Right kidney (tissue), 1 donor: ENCODE results near the gene GYS1.

Source experiments
- DNase-seq: peaks from one replicate; pipeline ENCODE4 v3.0.0-alpha.2; 2016

Gene GYS1

DNA sequence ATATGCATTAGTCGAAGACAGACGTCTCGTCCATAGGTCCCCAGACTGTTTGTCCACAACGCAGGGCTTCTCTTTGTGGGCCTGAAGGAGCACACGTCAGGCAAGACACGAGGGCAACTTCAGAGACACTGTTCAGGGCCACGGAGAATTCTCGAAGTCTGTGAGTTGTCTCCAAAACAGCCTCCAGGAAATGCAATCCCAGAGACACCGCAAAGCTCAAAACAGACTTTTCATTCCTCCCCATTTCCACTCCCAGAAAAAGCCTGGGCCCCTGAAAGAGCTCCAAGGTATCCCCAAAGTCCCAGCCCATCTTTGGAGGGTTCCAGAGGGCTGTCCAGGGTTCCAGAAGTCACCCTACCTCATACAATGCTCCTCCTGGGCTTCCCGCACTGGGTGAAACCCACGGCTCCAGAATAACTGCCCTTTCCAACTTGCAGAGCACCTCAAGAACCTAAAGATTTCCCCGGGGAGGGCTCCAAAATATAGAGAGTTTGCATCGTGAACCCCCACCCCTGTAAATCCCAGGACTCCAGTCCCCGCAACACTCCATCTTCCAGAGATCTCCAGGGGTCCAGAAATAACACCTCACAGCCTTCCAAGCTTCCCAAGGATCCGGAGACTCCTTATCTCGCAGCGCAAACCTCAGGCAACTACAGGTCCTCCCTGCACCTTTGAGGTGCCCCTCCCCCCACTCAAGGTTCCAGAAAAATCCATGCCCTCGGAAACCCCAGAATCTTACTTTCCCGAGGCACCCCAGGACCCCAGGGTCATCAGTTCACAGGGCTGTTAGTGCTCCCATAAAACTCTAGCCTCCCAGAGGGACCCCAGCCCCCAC lies 28.7 kb downstream of the GYS1 start:
- peak; percentile 75 for DNase-seq

- DNase-seq: peak; percentile 79
Measured at GRCh38 chr19:48963371-48964204, 29.5 kb downstream of the GYS1 start.

DNA sequence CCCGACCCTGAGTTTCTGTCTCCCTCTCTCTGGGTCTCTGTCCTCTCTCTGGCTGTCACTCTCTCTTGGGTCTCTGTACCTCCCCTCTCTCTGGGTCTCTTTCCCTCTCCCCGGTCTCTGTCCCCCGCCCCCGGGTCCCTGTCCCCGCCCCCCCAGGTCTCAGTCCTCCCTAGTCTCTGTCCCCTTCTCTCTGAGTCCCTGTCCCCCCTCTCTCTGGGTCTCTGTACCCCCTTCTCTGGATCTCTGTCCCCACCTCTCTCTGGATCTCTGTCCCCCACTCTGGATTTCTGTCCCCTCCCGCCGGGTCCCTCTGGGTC lies 30.3 kb downstream of the GYS1 start:
- no peak for DNase-seq

DNA sequence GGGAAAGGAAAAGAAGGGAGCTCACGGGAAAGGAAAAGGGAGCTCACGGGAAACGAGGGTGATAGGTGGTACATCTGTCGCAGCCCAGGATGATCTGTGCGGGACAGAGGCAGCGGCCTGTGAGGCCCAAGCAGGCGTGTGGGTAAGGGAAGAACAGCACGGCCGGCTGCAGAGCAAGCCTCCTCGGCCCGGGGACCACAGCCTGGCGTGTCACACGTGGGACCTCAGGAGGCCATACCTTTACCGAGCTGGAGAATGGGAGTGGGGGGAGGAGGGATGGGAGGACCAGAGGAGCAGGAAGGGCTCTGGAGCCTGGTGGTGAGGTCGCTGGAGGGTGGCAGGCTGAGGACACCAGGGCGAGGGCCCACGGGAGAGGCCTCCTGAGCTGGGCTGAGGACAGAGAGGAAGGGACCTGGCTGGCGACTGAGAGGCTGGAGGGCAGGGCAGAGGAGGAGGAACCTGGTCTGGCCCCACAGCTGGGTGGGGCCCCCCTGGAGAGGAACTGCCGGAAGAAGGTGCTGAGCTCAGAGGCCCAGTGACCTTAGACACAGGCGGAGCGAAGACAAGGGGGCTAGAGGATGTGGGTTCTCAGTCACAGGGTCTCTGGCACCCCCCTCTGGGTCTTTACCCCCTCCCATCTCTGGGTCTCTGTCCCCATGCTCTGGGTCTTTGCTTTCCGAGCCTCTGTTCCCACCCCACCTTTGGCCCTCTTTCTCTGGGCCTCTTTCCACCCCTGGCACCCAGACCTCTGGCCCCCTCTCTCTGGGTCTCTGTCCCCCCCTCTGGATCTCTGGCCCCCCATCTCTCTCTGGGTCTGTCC lies 30.9 kb downstream of the GYS1 start:
- DNase-seq: peak; percentile 49

DNA sequence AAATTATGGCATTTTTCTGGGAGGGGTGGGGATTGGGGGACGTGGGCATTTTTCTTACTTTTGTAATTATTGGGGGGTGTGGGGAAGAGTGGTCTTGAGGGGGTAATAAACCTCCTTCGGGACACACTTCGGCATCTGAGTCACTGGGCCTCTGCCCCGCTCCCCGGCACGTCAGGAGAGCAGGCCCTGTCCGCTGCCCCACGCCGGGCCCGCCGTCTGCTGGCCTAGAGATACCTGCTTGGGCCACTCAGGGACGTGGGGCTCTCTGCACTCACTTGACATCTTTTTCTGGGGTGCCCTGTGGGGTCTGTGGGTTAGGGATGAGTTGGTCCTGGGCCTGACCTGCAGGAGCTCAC lies 31.5 kb downstream of the GYS1 start:
- DNase-seq: peak; percentile 25

GRCh38 chr19:48961051-48961649 lies 32.0 kb downstream of the GYS1 start:
- DNase-seq: no peak

DNA sequence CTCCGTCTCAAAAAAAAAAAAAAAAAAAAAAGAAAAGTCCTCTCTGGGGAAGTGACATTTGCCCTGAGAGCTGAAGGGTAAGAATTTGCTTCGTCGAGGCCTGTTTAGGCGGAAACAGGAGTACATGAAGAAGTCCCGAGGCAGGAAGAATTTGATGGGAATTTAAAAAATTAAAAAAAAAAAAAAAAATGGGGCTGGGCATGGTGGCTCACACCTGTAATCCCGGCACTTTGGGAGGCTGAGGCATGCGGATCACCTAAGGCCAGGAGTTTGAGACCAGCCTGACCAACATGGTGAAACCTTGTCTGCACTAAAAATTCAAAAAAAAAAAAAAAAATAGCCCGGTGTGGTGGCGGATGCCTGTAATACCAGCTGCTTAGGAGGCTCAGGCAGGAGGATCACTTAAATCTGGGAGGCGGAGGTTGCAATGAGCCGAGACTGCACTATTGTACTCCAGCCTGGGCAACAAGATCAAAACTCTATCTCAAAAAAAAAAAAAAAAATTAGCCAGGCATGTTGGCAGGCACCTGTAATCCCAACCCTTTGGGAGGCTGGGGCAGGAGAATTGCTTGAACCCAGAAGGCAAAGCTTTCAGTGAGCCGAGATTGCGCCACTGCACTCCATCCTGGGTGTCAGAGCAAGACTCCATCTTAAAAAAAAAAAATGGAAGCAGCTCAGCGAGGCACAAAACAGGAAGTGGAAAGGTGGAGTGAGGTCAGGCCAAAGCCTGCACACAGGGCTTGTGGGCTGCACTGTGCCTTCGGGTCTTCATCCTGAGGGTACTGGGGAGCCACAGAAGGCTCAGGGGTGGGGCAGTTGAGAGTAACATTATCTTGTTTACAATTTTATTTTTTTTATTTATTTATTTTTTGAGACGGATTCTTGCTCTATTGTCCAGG lies 33.5 kb downstream of the GYS1 start:
- no peak for DNase-seq

GRCh38 chr19:48958006-48958405 lies 35.1 kb downstream of the GYS1 start:
- DNase-seq: no peak

DNA sequence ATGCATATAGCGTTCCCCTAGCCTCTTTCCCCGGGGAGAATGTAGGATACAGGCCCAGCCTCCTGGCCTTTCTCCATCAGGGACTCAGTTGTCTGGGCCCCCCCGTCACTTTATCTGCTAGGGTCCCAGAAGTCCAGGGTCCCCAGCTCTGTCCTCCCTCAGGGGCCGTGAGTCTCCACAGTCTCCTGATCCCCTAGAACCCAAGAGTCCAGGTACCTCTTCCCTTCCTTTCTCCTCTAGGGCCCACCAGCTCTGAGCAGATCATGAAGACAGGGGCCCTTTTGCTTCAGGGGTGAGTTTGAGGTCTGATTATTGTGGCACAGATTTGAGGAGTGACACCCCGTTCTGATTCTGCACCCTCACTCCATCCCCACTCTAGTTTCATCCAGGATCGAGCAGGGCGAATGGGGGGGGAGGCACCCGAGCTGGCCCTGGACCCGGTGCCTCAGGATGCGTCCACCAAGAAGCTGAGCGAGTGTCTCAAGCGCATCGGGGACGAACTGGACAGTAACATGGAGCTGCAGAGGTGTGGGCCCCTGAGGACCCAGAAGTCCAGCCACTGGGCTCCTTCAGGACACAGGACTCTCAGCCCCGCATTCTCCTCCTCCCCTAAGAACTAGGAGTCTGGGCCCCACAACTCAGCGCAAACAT lies 37.7 kb downstream of the GYS1 start:
- no peak for DNase-seq

GRCh38 chr19:48954595-48955307 lies 38.4 kb downstream of the GYS1 start, which contains the start of gene BAX:
TSS of gene BAX (plus strand) at chr19:48954875. CDS start at chr19:48954929, 54 bp downstream.
- peak; percentile 91 for DNase-seq

DNA sequence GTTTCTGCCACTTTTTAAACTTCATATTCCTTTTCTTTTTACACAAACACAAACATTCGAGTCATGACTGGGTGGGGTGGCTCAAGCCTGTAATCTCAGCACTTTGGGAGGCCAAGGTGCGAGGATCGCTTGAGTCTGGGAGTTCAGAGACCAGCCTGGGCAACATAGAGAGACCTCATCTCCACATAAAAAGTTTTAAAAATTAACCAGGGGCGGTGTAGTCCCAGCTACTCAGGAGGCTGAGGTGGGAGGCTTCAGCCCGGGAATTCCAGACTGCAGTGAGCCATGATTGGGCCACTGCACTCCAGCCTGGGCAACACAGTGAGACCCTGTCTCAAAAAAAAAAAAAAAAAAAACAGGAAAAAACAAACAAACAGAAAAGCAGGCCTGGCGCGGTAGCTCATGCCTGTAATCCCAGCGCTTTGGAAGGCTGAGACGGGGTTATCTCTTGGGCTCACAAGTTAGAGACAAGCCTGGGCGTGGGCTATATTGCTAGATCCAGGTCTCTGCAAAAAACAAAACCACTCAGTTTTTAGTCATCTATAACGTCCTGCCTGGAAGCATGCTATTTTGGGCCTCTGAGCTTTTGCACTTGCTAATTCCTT lies 39.0 kb downstream of the GYS1 start:
- no peak for DNase-seq

- no peak for DNase-seq
Measured at GRCh38 chr19:48953141-48953540, 40.0 kb downstream of the GYS1 start.

DNA sequence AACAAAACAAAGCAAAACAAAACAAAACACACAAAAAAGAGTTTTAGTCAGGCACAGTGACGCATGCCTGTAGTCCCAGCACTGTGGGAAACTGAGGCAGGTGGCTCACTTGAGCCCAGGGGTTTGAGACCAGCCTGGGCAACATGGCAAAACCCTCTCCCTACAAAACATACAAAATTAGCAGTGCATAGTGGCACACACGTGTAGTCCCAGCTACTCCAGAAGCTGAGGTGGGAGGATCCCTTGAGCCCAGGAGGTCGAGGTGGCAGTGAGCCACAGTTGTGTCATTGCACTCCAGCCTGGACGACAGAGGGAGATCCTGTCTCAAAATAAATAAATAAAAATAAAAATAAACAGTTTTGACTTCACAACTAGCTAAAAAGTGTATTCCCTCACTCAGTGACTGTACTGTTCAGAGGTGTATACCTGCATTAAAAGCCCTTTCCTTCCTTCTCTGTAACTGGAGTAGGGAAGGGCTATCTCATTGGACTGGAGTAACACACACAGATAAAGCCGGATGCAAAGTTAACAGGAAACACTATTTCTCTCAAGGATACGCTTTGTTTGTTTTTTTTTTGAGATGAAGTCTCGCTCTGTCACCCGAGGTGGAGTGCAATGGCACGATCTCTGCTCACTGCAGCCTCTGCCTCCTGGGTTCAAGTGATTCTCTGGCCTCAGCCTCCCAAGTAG lies 42.1 kb downstream of the GYS1 start:
- DNase-seq: no peak

DNA sequence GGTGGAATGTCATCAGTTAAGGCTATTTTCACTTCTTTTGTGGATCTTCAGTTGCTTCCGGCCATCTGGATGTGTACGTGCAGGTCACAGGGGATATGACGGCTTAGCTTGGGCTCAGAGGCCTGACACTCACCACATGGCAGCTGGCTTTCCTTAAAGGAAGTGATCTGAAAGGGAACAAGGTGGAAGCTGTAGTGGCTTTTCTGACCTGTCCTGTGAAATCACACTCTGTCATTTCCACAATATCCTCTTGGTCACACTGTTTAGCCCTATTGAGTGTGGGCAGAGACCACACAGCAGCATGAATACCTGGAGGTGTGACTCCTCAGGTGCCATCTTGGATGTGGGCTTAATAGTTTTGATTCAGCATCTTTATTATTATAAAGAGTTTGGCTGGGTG lies 43.0 kb downstream of the GYS1 start:
- no peak for DNase-seq

DNA sequence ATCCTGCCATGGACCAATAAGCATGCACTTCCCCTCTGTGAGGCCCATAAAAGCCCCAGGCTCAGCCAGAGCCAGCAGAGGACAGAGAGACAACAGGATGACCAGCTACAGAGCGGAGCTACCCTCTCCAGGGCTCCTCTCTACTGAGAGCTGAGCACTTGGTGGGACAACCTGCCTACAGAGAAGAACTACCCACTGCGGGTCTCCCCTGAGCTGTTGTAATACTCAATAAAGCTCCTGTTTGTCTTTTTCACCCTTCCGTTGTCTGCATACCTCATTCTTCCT lies 45.9 kb downstream of the GYS1 start:
- DNase-seq: no peak

GRCh38 chr19:48946463-48947257 lies 46.4 kb downstream of the GYS1 start:
- DNase-seq: no peak

GRCh38 chr19:48945817-48946216 lies 47.3 kb downstream of the GYS1 start:
- no peak for DNase-seq

DNA sequence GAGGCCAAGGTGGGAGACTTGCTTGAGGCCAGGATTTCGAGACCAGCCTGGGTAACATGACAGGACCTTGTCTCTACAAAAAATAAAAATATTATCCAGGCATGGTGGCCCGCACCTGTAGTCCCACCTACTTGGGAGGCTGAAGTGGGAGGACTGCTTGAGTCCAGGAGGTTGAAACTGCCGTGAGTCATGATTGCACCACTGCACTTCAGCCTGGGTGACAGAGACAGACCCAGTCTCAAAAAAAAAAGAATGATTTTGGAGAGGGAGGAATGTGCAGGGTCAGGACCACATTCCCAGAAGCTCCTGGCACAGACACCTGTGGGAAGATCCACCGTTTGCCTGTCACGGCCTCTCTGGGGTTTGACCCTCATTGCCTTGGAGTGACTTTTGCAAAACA lies 47.7 kb downstream of the GYS1 start:
- DNase-seq: no peak
